ENCODE results near the gene TRAIP.

Gene TRAIP

DNA sequence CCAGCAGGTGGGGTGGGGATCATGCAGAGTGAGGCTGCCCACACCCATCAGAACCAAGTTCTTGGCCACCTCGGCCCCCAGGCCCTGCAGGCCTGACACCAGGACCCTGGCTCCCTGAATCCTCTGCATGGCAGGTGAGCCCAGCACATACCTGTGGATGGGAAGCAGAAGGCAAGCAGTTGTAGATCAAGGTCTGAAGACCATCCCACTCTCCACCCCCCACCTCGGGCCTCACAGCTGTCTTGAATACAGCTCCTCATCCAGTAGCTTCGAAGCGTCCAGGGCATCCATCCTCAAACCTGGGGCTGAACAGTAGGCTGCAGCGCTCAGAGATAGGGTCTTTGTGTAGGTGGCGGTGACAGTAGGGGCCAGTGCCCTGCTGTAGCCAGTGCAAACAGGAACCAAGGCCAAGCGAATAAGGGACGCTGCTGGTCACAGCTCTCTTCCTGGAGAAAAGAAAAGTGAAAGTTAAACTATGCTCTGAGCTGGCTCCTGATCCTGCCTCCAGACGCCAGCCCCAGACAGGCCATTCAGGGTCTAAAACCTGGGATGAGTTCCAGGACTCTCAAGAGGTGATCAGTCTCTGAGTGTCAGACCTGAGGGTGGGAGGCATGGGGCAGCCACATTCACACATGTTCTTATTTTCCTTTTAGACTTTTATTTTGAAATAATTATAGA, 42.7 kb downstream of the TRAIP start, which contains the start of gene UBA7:
Gene UBA7, minus strand, starts transcription at position 457 of the 678 bp plus-strand sequence. Its CDS starts 166 bp downstream, at position 291.
- peak; percentile 64 for DNase-seq

DNA sequence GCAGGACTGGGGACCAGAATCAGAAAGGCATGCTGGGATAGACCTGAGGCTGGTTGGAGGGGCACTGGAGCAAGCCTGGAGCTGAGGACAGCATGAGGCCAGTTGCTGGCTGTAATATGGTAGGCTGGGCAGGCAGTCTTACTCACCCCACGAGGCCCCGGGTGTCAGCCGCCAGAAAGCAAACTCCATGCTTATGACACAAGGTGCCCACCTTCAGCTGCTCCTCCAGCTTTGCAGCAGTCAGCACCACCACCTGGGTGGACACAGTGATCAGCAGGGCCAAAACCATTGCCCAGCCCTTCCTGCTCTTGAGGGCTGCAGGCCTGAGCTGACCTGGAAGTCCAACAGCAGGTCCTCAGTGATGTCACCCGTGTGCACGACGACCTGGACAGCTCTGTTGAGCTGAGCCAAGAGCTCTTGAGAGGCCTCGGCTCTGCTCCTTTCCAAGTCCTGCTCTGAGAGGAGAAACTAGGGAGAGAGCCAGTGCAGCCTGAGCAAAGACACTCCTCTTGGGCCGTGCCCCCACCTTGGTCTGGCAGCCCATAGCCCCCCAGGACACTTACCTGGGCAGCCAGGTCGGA, 43.4 kb downstream of the TRAIP start:
- DNase-seq: no peak

DNA sequence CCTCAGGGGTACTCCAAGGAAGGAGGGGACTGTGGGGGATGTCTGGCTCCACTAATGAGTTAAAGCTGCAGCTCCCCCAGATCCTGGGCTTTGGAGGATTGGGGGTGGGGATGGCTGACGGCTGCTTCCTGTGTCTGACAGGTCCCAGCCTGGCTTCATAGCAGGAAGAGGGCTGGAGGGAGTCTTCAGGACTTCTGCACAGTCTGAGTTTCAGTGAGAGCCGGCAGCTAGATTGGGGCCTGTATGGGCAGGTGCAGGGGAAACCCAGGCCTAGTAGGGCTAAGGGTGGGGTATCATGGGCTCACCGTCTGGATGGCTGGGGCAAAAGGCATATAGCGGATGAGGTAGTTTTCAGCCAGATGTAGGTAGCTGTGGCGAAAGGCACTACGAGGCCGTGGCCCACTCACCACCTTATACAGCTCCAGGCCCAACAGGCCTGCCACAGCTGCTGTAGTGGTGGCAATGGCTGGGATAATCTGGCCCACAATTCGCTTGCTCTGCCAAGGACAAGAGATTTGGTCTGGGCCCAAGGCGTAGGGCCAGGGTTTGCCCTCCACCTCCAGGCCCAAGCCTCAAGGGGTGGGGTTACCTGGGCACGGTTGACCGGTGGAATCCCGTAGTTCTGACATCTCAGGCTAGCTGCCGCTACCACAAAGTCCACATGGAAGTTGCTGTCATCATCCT, 48.8 kb downstream of the TRAIP start:
- no peak for DNase-seq

GRCh38 chr3:49806850-49807249, 49.5 kb downstream of the TRAIP start:
- no peak for DNase-seq

- peak; percentile 94 for DNase-seq
These were observed 50.3 kb downstream of the TRAIP start for GRCh38 chr3:49805897-49806701.

DNA sequence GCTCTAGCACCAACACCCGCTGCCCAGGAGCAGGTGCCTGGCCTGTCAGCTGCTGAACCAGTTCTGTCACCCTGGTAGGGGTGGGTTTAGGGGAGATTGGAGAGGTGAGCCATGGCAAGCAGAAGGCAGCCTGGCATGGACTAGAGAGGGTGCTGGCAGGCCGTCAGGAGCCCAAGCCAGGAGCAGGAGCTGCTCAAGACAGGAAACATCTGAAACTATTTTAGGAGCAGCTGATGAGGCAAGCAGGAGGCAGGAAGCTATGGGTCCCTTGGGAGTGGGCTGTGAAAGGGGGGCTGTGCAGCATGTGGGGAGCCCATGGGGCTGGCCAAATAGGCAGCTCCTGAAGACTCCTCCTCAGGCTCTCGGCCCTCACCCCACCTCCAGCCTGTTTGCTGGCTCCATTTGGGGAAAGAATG, 51.0 kb downstream of the TRAIP start:
- DNase-seq: peak; percentile 94

GRCh38 chr3:49804141-49805041, 52.0 kb downstream of the TRAIP start:
- peak; percentile 57 for DNase-seq

GRCh38 chr3:49803465-49804140, 52.8 kb downstream of the TRAIP start:
- DNase-seq: peak; percentile 82

- peak; percentile 91 for DNase-seq
These were observed 53.5 kb downstream of the TRAIP start, which contains the start of gene INKA1 for GRCh38 chr3:49802719-49803464. Gene INKA1 (plus strand): TSS chr3:49803261. CDS start chr3:49803393, 132 bp downstream.

- DNase-seq: no peak
These were observed 55.2 kb downstream of the TRAIP start for GRCh38 chr3:49801160-49801559.

DNA sequence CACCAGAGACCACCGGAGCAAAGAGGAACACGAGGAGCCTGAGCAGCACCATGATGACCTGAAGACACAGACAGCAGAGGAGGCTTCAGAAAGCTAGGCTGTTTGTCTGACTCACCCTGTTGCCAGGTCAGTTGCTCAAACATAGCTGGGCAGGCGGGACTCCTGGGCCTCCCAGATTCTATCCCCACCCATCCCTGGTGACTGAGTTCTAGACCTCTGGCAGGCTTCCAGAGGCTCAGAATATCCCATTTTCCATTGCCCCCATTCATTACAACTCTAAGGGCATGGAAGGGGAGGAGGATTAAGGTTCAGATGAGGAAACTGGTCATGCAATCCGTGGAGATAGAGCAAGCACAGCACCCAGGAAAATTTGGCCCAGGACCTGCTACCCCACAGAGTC, 56.6 kb downstream of the TRAIP start, which contains the start of gene CDHR4:
Gene CDHR4, minus strand, starts transcription at position 113 of the 400 bp plus-strand sequence. Its CDS starts 61 bp downstream, at position 52.
- no peak for DNase-seq

DNA sequence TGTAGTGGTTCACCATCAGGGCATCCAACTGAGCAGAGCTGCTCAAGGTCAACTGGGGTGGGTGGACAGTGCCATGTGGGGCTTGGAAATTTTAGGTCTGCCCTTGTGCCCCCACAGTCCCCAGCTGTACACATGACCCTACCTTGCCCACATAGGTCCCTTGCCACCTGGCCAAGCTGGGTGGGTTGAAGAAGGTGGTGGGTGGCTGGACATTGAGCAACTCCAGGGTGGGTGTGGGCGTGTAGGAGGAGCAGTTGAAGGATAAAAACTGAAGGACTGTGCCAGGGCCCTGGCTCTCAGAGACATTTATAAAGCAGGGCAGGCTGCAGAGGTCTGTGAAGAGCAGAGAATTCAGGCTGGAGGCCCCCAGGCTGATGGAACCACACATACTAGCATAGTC, 57.3 kb downstream of the TRAIP start:
- DNase-seq: no peak

GRCh38 chr3:49794926-49795905, 61.1 kb downstream of the TRAIP start:
- no peak for DNase-seq

DNA sequence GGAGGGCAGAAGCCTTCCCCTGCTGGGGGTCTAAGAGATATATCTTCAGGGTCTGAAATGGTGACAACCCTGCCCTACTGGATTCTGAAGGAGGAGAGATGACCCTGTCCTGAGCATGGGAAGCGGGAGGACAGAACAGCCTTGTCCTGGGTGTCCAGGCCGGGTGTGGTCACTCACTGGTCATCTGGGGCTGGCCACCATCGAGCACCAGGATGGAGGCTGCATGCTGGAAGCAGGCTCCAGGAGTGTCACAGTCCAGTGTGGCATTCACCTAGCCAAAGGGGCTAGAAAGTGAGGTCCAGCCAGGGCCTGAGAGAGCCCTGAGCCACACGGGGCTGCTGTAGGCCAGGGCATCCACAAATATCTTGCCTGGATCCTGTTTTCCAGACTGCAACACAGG, 61.9 kb downstream of the TRAIP start:
- no peak for DNase-seq

GRCh38 chr3:49793486-49794085, 62.8 kb downstream of the TRAIP start:
- DNase-seq: no peak

DNA sequence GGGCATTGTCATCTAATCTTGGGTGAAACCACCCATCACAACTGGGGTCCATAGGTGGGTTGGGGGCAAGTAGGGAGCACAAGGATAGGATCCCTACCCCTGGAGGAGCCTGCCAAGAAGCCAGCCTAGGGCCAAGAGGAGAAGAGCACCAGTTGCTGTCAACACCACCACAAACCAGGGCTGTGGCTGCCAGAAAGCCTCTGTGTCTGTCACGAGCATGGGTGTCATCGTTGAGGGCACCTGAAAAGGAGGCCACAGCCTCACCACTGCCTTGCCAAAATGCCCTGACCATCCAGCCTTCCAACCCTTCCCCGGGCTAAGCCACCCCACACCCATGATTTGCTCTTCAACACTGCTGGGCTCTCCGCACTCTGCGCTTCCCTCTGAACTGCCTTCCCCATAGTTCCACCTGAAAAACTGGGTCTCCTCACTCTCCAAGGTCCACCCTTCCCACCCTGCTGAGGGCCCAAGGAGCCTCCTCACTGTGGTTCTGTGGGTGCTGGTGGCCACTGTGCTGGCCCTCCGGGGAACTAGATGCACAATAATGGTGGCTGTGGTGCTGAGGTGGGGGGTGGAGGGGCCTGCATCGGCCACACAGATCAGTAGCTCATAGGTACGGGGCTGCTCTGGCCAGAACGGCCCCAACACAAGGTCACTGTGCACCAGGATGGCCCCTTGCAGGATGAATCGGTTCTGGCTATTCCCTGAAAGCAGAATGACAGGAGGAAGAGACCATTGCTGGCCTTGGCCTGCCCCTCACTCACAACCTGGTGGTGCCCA, 63.8 kb downstream of the TRAIP start:
- no peak for DNase-seq

- DNase-seq: no peak
These were observed 64.8 kb downstream of the TRAIP start for GRCh38 chr3:49791571-49791970.

Data from left hindlimb (tissue), 1 donor.